Adrenal gland (tissue), 12 donors: ENCODE measurements around the gene WDFY4. TPM values are rescaled to one million over a fixed set of nuclear protein-coding genes. Genes with fewer than 3 reads are reported as not detected.

Experiments used
- DNase-seq, 7 donors: peaks; one replicate each; pipeline ENCODE4 v3.0.0-alpha.2; 2019 to 2020
- H3K27ac ChIP-seq, 5 donors: fragments of 200-600 bp; sonication (generic) in 4 of 5; 1 replicate in 3 of 5; 2 replicates in 2 of 5; pipeline versions ENCODE4 v1.5.1 to v1.8.0; 2016 to 2020; ENCODE audit warnings: mild to moderate bottlenecking in 1 of 5
- H3K27me3 ChIP-seq: fragments of 200-600 bp; 2 replicates; pipeline ENCODE4 v1.8.0; 2021
- H3K36me3 ChIP-seq, 2 donors: fragments of 200-600 bp; replicated peaks in 1 of 2; 1 replicate in 1 of 2; 2 replicates in 1 of 2; pipeline versions ENCODE4 v1.5.1 to v1.8.0; 2018 to 2022
- H3K4me1 ChIP-seq, 2 donors: fragments of 200-600 bp; replicated peaks in 1 of 2; 1 replicate in 1 of 2; 2 replicates in 1 of 2; pipeline versions ENCODE4 v1.5.1 to v1.8.0; 2018 to 2021
- H3K4me3 ChIP-seq, 4 donors: fragments of 200-600 bp; sonication (generic) in 3 of 4; one replicate each; pipeline ENCODE4 v1.5.1; 2016 to 2018
- H3K9me3 ChIP-seq, 3 donors: fragments of 200-600 bp; sonication (generic) in 1 of 3; replicated peaks in 1 of 3; 1 replicate in 2 of 3; 2 replicates in 1 of 3; pipeline versions ENCODE4 v1.5.1 to v1.8.0; 2016 to 2021
- POLR2A ChIP-seq, 2 donors: fragments of 450-650 bp; IDR thresholded peaks; one replicate each; pipeline ENCODE4 v1.6.1; 2017; ENCODE audit warnings: antibody characterized with exemption in 2 of 2, mild to moderate bottlenecking in 2 of 2, moderate library complexity in 1 of 2
- WGBS, 4 donors: extraction: QIAGEN DNeasy Blood & Tissue Kit in 2 of 4; methylation state at CpG; one replicate each; pipeline versions ENCODE4 v1.1.5 to v1.1.7; 2013 to 2017; 5-methylcytosine and 5-hydroxymethylcytosine counted together
- intact Hi-C, 2 donors: fragments of 100-400 bp; cut with DNase I; formaldehyde crosslinking; loops; one replicate each; pipeline versions ENCODE4 v1.14.1 to v1.15.0; 2022 to 2023
- polyA plus RNA-seq, 3 donors: library from polyadenylated mRNA; stranded (reverse); fragments of 200-250 nt in 2 of 3; fragments of 350-450 nt in 1 of 3; fragmentation: Illumina TruSeq in 1 of 3; extraction: RNeasy Lipid Tissue Mini Kit (QIAGEN cat#74804) in 1 of 3; gene quantifications; one replicate each; pipeline ENCODE4 v1.2.3, GENCODE V29; 2013 to 2014
- total RNA-seq, 9 donors: library from RNA; depleted of rRNA in 4 of 9; stranded (reverse); fragments of >200 nt in 4 of 9; fragments of 120-200 nt in 1 of 9; fragmentation: NEBNext Ultra II Directional in 1 of 9; extraction: Animal tissue kit (Norgen Biotek cat#: 25700) in 1 of 9; gene quantifications; one replicate each; pipeline versions ENCODE4 v1.1.0 to v1.2.4, GENCODE V29; 2013 to 2023
- TF ChIP-seq, protein P1 (sequence below), 6 experiments: fragments of 450-650 bp in 4 of 6; fragments of 200-600 bp in 2 of 6; sonication (generic) in 1 of 6; IDR thresholded peaks; 1 replicate in 5 of 6; 2 replicates in 1 of 6; pipeline versions ENCODE4 v1.5.1 to v1.8.0; 2016 to 2021; ENCODE audit warnings: antibody characterized with exemption in 6 of 6, mild to moderate bottlenecking in 2 of 6, moderate library complexity in 1 of 6
- donor health status: healthy with polysubstance abuse.
- donor health status: Bipolar disorder and iron deficiency.
- donor health status: DM: yes; HTN: yes; CAD: no.
- donor health status: DM: no; HTN: no; CAD: no.
- donor health status: DM: no; HTN: no; CAD: no.
- donor health status: DM: yes; HTN: yes; CAD: no.

WDFY4 gene
- total and polyA plus RNA-seq, 12 donors = 0.61 to 9.9 (median 5.7) TPM

DNA sequence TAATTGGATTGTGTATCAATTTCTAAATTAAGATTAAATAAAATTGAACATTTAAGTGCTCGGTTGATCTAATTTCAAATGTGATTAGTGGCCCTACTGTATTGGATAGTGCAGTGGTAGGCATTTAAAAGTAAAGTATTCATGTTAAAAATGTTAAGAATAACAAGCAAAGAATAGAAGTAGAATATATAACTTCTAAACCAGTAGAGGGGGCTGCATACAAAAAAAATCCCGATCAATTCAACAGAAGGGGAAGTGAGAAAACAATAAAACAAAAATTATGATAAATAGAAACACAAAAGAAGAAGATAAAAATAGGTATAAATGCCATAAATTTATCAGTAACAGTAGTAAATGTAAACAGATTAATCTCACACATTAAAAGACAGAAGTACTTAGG lies 24.9 kb upstream of the WDFY4 start:
- no peak overlapping the region for H3K4me3 ChIP-seq
- H3K9me3 ChIP-seq = no peaks in the 10 kb centered on the region
- intact Hi-C loops = loop anchor here (5.0 to 10.0 kb wide), 5 partner anchors 107 to 505 kb away; no protein-coding TSS in a partner anchor
- no peak for TF ChIP-seq POLR2A (IDR thresholded peaks at IDR 0.05)
- TF ChIP-seq, protein P1, sequence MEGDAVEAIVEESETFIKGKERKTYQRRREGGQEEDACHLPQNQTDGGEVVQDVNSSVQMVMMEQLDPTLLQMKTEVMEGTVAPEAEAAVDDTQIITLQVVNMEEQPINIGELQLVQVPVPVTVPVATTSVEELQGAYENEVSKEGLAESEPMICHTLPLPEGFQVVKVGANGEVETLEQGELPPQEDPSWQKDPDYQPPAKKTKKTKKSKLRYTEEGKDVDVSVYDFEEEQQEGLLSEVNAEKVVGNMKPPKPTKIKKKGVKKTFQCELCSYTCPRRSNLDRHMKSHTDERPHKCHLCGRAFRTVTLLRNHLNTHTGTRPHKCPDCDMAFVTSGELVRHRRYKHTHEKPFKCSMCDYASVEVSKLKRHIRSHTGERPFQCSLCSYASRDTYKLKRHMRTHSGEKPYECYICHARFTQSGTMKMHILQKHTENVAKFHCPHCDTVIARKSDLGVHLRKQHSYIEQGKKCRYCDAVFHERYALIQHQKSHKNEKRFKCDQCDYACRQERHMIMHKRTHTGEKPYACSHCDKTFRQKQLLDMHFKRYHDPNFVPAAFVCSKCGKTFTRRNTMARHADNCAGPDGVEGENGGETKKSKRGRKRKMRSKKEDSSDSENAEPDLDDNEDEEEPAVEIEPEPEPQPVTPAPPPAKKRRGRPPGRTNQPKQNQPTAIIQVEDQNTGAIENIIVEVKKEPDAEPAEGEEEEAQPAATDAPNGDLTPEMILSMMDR (IDR thresholded peaks at IDR 0.05) = peak in 1 of 6 experiments; percentile 21
- H3K36me3 ChIP-seq = no peaks in the 10 kb centered on the region
- H3K27ac ChIP-seq = no peak overlapping the region
- H3K4me1 ChIP-seq = peaks cover 0 to 16% of the 10 kb centered on the region in 2 donors
- 27 to 40% (median 39%) methylated on average over 2 of the region's 2 CpGs for WGBS, 4 donors
- H3K27me3 ChIP-seq = no peaks in the 10 kb centered on the region
- no peak for DNase-seq

DNA sequence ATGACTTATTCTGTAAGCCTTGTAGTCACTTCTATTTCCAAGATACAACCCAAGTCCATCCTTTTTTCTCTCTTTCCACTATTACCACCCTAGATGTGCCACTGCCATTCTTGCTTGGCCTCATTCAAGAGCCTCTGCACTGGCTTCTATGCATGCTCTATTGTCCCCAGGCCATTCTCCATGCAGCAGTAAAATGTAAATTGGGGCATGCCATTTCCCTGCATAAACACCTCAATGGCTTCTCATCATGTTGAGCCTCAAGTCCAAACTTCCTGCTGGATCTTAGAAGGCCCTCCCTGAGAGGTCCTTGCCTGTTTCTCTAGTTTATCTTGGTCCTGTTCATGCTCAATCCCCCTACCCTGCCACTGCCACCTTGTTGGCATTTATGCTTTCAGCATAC lies 23.2 kb upstream of the WDFY4 start:
- Histone ChIP-seq H3K4me1 (peaks cover 0 to 4% of the 10 kb centered on the region in 2 donors), H3K9me3 (no peaks in the 10 kb centered on the region), H3K4me3 (no peak overlapping the region), H3K27me3 (no peaks in the 10 kb centered on the region), H3K27ac (no peak overlapping the region), H3K36me3 (no peaks in the 10 kb centered on the region)
- no peak for TF ChIP-seq POLR2A (IDR thresholded peaks at IDR 0.05)
- TF ChIP-seq, protein P1 (IDR thresholded peaks at IDR 0.05) = no peak
- no peak for DNase-seq
- intact Hi-C loops = no loop called here

DNA sequence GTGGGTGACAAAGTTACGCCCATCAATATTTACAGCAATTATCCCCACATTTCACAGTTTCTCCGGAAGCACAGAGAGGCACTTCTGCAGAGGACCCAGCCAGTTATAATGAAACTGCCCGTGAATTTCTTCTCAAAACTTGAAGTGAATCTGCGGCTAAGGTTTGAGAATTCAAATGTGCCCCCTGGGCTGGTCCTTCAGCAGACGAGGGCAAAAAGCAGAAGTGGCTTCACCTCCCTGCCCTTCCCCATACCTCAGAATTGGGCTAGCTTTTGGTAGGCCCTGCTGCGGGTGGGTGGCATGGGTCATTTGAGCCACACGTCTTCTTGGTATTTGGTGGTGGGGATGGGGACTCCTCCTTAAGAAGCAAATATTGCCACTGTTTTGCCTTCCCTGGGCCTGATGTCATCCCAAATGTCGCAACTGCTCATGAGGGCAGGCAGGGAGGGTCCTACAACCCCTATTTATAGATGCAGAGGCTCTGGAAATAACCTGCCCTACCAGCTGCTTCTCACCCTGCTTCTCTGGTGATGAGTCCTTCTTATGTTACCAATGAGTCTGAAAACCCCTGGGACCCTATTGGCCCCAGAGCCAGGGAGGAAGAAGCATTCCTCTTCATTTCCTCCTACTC lies 16.6 kb upstream of the WDFY4 start:
- Histone ChIP-seq H3K9me3 (no peaks in the 10 kb centered on the region), H3K4me1 (no peaks in the 10 kb centered on the region), H3K27me3 (no peaks in the 10 kb centered on the region), H3K36me3 (no peaks in the 10 kb centered on the region), H3K27ac (no peak overlapping the region), H3K4me3 (no peak overlapping the region)
- DNase-seq = no peak
- intact Hi-C loops = no loop called here
- TF ChIP-seq, protein P1 (IDR thresholded peaks at IDR 0.05) = no peak
- no peak for TF ChIP-seq POLR2A (IDR thresholded peaks at IDR 0.05)
- 73 to 83% (median 82%) methylated on average over 7 to 8 of the region's 8 CpGs for WGBS, 4 donors

DNA sequence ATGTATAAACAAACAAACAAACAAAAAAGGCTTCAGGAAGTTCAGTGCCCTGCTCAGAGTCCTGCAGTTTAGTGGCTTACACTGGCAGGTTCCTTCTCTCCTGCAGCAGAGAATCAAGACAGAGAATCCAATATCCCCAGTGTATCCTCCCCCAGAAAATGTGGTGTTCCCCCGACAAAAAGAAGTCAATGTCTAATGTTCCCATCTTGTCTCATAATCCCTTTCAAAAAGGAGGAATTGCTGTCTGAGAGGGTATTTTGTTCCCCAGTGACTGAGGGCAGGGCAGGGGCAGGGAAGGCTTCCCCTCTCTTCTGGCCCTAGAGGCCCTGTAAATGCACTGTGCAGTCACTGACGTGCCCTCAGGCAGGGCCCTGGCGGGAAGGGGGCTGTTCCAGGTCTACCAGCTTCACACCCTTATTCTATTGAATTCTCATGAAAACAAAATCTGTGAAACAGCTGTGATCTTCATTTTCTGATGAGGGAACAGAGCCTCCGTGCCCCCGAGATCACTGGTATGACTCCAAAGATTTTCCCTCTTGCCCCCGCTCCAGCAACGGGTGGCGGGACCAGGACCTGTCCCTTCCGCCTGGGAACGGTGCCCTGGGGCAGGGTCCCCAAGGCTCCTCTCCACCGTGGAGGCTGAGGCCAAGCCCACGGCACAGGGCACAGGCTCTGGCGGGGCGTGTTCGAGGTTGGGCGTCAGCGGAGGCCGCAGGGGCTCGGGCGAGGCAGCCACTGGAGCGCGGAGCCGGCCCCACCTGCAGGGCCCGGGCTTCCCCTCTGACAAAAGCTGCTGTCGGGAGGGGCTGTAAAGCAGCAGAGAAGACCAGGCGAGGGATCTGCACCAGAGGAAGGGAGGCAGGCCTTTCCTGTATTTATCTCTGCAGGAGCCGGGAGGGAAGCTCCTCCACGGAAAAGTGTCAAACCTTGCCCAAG lies 13.4 kb upstream of the WDFY4 start:
- no peak for DNase-seq
- no peaks in the 10 kb centered on the region for H3K27me3 ChIP-seq
- H3K4me3 ChIP-seq = no peak overlapping the region
- WGBS, 4 donors = 59 to 79% (median 74%) methylated on average over 12 to 28 of the region's 28 CpGs
- no peaks in the 10 kb centered on the region for H3K9me3 ChIP-seq
- no peaks in the 10 kb centered on the region for H3K4me1 ChIP-seq
- H3K36me3 ChIP-seq = no peaks in the 10 kb centered on the region
- intact Hi-C loops = no loop called here
- TF ChIP-seq, protein P1 (IDR thresholded peaks at IDR 0.05) = no peak
- H3K27ac ChIP-seq = no peak overlapping the region
